Measurements from ENCODE around the gene HDAC11.
"Not testable (repeated sequence)": the region's sequence is repeated elsewhere in the genome, so short reads cannot be mapped to it uniquely, and the experiment has no call there.

DNA sequence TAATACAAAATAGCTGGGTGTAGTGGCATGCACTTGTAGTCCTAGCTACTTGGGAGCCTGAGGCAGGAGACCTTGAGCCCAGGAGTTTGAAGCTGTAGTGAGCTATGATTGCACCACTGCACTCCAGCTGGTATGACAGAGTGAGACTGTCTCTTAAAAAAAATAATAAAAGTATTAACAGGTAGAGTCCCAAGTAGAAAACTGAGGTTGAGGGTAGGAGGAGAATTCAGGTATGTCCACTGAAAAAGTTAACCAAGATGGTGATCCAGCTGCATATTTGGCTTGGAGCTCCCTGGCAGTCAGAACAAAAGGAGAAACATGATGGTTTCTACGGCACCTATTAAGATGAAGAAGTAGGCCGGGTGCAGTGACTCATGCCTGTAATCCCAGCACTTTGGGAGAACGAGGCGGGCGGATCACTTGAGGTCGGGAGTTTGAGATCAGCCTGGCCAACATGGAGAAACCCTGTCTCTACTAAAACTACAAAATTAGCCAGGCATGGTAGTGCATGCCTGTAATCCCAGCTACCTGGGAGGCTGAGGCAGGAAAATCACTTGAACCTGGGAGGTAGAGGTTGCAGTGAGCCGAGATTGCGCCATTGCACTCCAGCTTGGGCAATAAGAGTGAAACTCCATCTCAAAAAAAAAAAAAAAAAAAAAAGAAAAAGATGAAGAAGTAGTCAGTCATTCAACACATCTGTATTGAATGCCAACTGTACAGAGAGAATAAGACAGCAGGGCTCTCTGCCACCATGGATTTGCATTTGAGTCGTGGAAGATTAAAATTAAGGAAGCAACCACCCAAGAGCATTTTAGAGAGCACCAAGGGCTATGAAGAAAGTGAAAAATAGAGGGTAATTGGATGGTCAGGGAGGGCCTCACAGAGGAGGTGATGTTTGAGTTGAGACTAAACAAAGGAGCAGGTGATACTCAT is 5.8 kb downstream of the HDAC11 start:
- TF ChIP-seq, protein P1, sequence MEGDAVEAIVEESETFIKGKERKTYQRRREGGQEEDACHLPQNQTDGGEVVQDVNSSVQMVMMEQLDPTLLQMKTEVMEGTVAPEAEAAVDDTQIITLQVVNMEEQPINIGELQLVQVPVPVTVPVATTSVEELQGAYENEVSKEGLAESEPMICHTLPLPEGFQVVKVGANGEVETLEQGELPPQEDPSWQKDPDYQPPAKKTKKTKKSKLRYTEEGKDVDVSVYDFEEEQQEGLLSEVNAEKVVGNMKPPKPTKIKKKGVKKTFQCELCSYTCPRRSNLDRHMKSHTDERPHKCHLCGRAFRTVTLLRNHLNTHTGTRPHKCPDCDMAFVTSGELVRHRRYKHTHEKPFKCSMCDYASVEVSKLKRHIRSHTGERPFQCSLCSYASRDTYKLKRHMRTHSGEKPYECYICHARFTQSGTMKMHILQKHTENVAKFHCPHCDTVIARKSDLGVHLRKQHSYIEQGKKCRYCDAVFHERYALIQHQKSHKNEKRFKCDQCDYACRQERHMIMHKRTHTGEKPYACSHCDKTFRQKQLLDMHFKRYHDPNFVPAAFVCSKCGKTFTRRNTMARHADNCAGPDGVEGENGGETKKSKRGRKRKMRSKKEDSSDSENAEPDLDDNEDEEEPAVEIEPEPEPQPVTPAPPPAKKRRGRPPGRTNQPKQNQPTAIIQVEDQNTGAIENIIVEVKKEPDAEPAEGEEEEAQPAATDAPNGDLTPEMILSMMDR (IDR thresholded peaks at IDR 0.05), result not testable (repeated sequence)
- TF ChIP-seq POLR2AphosphoS5, POLR2A (IDR thresholded peaks at IDR 0.05): not testable (repeated sequence)
